ENCODE results near the gene ESYT2.

The ESYT2 gene

GRCh38 chr7:158802535-158803366, 26.6 kb downstream of the ESYT2 start:
- CTCF ChIA-PET = interaction anchor here (1.0 kb wide), 1 partner anchor 9 kb away, joined by 4 read pairs; no protein-coding TSS in a partner anchor
- POLR2A ChIA-PET = no interaction called here

GRCh38 chr7:158798741-158799140, 30.6 kb downstream of the ESYT2 start:
- ChIA-PET POLR2A (no interaction called here), CTCF (interaction anchor here (0.9 kb wide), 1 partner anchor 12 kb away, joined by 3 read pairs; no protein-coding TSS in a partner anchor)
- TF ChIP-seq HOXC10 (CRISPR knock-in tag; IDR thresholded peaks at IDR 0.05) (no peak), ZNF600 (tag by site-specific recombination; IDR thresholded peaks at IDR 0.05) (no peak), ZNF26 (tag by site-specific recombination; IDR thresholded peaks at IDR 0.05) (no peak), ZNF645 (tag by site-specific recombination; IDR thresholded peaks at IDR 0.05) (no peak), CTCF (tag by site-specific recombination; IDR thresholded peaks at IDR 0.05) (no peak), ZBTB10 (tag by site-specific recombination; IDR thresholded peaks at IDR 0.05) (no peak), ZNF121 (tag by site-specific recombination; IDR thresholded peaks at IDR 0.05) (no peak), ZSCAN18 (tag by site-specific recombination; IDR thresholded peaks at IDR 0.05) (no peak)

More at GRCh38 chr7:158802535-158803366, 26.6 kb downstream of the ESYT2 start:
- peaks cover 0 to 6% of the 10 kb centered on the region in 2 experiments; a peak in 1 of 3 replicates for H3K36me3 ChIP-seq (ENCODE audit: control insufficient read depth in 2 of 2, insufficient read depth in 1 of 2, low read length in 2 of 2)
- no peak overlapping the region for H3K27ac ChIP-seq (ENCODE audit: extremely low read depth, low read depth, low read length)
- TF ChIP-seq ZNF530 (tag by site-specific recombination; IDR thresholded peaks at IDR 0.05; ENCODE audit: low read depth) = no peak
- TF ChIP-seq CTCF (tag by site-specific recombination; IDR thresholded peaks at IDR 0.05) = no peak
- TF ChIP-seq ZNF776 (tag by site-specific recombination; IDR thresholded peaks at IDR 0.05; ENCODE audit: borderline replicate concordance) = no peak
- no peak for TF ChIP-seq ZNF473 (tag by site-specific recombination; IDR thresholded peaks at IDR 0.05)
- no peak for TF ChIP-seq ZNF639 (tag by site-specific recombination; IDR thresholded peaks at IDR 0.05)
- TF ChIP-seq ZBTB8A (tag by site-specific recombination; IDR thresholded peaks at IDR 0.05) = no peak
- TF ChIP-seq ZNF747 (tag by site-specific recombination; IDR thresholded peaks at IDR 0.05) = no peak
- TF ChIP-seq ZNF580 (tag by site-specific recombination; IDR thresholded peaks at IDR 0.05) = no peak
- no peak for TF ChIP-seq ZBTB1 (tag by site-specific recombination; IDR thresholded peaks at IDR 0.05)
- no peak for TF ChIP-seq ZNF660 (tag by site-specific recombination; IDR thresholded peaks at IDR 0.05)
- H3K4me1 ChIP-seq (ENCODE audit: control insufficient read depth, insufficient read depth, low read length) = no peaks in the 10 kb centered on the region
- no peaks in the 10 kb centered on the region for H3K9me3 ChIP-seq (ENCODE audit: control insufficient read depth, insufficient read depth, low read depth, low read length)
- H3K4me3 ChIP-seq (ENCODE audit: low read depth, low read length) = no peak overlapping the region

More at GRCh38 chr7:158798741-158799140, 30.6 kb downstream of the ESYT2 start:
- peaks cover 0 to 43% of the 10 kb centered on the region in 2 experiments; a peak in 2 of 3 replicates for H3K36me3 ChIP-seq (ENCODE audit: control insufficient read depth in 2 of 2, insufficient read depth in 1 of 2, low read length in 2 of 2)
- H3K4me1 ChIP-seq (ENCODE audit: control insufficient read depth, insufficient read depth, low read length) = no peaks in the 10 kb centered on the region
- no peaks in the 10 kb centered on the region for H3K9me3 ChIP-seq (ENCODE audit: control insufficient read depth, insufficient read depth, low read depth, low read length)
- no peak overlapping the region for H3K27ac ChIP-seq (ENCODE audit: extremely low read depth, low read depth, low read length)
- no peak overlapping the region for H3K4me3 ChIP-seq (ENCODE audit: low read depth, low read length)
